Fibroblast of upper back skin (primary cell): ENCODE results near the gene ECI1.
A peak's percentile ranks its signal among the peaks of the same experiment; 100 is the strongest.
"Not testable (repeated sequence)": the region's sequence is repeated elsewhere in the genome, so short reads cannot be mapped to it uniquely, and the experiment has no call there.

ENCODE experiments used
- DNase-seq: peaks from one replicate; pipeline ENCODE4 v3.0.0-alpha.2; 2013

ECI1 gene

GRCh38 chr16:2209258-2210008 lies 42.0 kb downstream of the ECI1 start:
- no peak for DNase-seq

GRCh38 chr16:2208772-2209171 lies 42.6 kb downstream of the ECI1 start:
- no peak for DNase-seq

GRCh38 chr16:2208308-2208707 lies 43.1 kb downstream of the ECI1 start:
- no peak for DNase-seq

- DNase-seq, result no peak
These were observed 43.5 kb downstream of the ECI1 start for GRCh38 chr16:2207872-2208271.

- DNase-seq, result no peak
These were observed 44.5 kb downstream of the ECI1 start for GRCh38 chr16:2206780-2207433.

- no peak for DNase-seq
These were observed 45.0 kb downstream of the ECI1 start for GRCh38 chr16:2206420-2206779.

- DNase-seq, result no peak
These were observed 45.4 kb downstream of the ECI1 start for GRCh38 chr16:2205967-2206313.

GRCh38 chr16:2205104-2205966 lies 46.1 kb downstream of the ECI1 start, which contains the start of gene MLST8:
MLST8 (plus strand) TSS chr16:2205454; CDS start chr16:2206086, 632 bp downstream.
- peak; percentile 77 for DNase-seq

- no peak for DNase-seq
These were observed 46.8 kb downstream of the ECI1 start for GRCh38 chr16:2204416-2205103.

- DNase-seq, result not testable (repeated sequence)
These were observed 48.2 kb downstream of the ECI1 start for GRCh38 chr16:2203119-2203688.

GRCh38 chr16:2200313-2200712 lies 51.1 kb downstream of the ECI1 start:
- no peak for DNase-seq

- no peak for DNase-seq
These were observed 51.7 kb downstream of the ECI1 start for GRCh38 chr16:2199621-2200139.

- DNase-seq, result no peak
These were observed 52.3 kb downstream of the ECI1 start for GRCh38 chr16:2199095-2199494.

- no peak for DNase-seq
These were observed 53.1 kb downstream of the ECI1 start for GRCh38 chr16:2198283-2198682.

GRCh38 chr16:2197765-2198164 lies 53.6 kb downstream of the ECI1 start:
- no peak for DNase-seq

GRCh38 chr16:2196981-2197511 lies 54.3 kb downstream of the ECI1 start:
- DNase-seq, result no peak

GRCh38 chr16:2196162-2196980 lies 55.0 kb downstream of the ECI1 start, which contains the start of gene CASKIN1:
CASKIN1 (minus strand) TSS chr16:2196605; CDS start chr16:2196432, 173 bp downstream.
- DNase-seq, result no peak

- no peak for DNase-seq
These were observed 55.8 kb downstream of the ECI1 start for GRCh38 chr16:2195322-2196161.

- DNase-seq, result peak; percentile 25
These were observed 56.5 kb downstream of the ECI1 start for GRCh38 chr16:2194852-2195321.
